ENCODE results near the gene C18orf63. TPM values are rescaled to one million over a fixed set of nuclear protein-coding genes. Genes with fewer than 3 reads are reported as not detected.
"Not testable (repeated sequence)": the region's sequence is repeated elsewhere in the genome, so short reads cannot be mapped to it uniquely, and the experiment has no call there.

Gene C18orf63
- total RNA-seq, 1 experiment from 2014 or later, result not detected

- in situ Hi-C loops (cut with HindIII; ENCODE audit: low pct_unique_long_range_greater_than_20kb, low sequenced_read_pairs), result no loop called here
- no peak for DNase-seq (ENCODE audit: low read depth, low spot score)
Measured at GRCh38 chr18:74303936-74304335, 11.7 kb upstream of the C18orf63 start.

DNA sequence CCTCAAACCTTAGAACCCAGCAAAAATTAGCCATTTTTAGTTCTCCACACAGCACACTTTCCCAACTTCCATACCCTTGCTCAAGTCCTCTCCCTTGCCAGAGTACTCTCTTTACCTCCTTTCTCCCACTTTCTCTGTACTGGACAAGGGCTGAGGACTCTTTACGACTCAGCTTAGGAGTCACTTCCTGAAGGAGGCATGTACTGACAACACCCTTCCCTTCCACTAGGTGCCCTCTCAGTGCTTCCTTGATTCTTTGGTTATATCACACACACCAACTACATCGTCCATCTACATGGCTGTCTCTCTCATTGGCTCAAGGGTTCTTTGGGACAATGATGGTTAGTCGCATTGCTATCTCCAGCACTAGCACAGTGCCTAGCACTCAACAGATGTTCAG, 5.2 kb upstream of the C18orf63 start:
- DNase-seq (ENCODE audit: low read depth, low spot score), result peak; percentile 77
- in situ Hi-C loops (cut with HindIII; ENCODE audit: low pct_unique_long_range_greater_than_20kb, low sequenced_read_pairs), result no loop called here

GRCh38 chr18:74311000-74311399, 4.6 kb upstream of the C18orf63 start:
- DNase-seq (ENCODE audit: low read depth, low spot score), result no peak
- in situ Hi-C loops (cut with HindIII; ENCODE audit: low pct_unique_long_range_greater_than_20kb, low sequenced_read_pairs), result no loop called here

GRCh38 chr18:74314759-74315463, 728 bp upstream of the C18orf63 start:
- DNase-seq (ENCODE audit: low read depth, low spot score), result no peak
- in situ Hi-C loops (cut with HindIII; ENCODE audit: low pct_unique_long_range_greater_than_20kb, low sequenced_read_pairs), result no loop called here

DNA sequence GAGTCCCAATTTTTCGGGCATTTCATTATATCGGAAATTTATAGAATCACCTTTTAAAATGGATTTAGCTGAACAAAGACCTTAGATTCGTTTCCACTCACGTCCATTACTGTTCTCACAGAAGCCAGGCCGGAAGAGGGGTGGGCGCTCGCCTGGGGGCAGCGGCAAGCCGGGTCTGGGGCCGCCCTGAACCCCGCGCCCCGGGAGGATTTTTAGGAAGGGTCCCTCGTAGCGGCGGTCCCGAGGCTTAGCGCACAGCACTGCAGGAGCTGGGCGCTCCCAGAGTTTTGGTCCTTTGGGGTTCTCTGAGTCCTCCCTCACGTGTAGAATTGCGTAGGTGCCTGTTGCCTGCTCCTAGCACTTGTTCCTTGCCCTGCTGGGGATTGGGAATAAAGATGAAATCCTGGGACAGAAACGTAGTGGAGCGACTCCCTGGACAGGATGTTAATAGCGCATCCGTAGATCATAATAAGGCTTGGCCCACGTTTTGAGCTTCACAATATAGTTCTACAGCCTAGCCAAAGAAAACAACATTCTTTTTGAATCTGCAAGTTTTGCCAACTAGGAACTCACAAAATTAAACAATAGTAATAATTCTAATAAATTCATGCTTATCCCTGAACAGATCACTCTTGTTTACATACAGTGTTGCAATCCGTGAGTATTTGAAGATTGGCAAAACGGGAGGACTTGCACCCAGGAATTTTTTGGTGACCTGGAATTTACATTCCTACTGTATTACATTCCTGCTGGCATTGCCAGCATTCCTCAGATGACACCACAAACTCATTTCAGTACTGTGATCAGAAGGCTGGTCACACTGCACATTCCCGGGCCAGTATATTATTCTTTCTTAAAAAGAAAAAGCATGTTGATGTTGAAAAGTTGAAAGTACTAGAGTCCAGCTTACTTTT, 875 bp downstream of the C18orf63 start:
- in situ Hi-C loops (cut with HindIII; ENCODE audit: low pct_unique_long_range_greater_than_20kb, low sequenced_read_pairs), result no loop called here
- DNase-seq (ENCODE audit: low read depth, low spot score), result no peak

DNA sequence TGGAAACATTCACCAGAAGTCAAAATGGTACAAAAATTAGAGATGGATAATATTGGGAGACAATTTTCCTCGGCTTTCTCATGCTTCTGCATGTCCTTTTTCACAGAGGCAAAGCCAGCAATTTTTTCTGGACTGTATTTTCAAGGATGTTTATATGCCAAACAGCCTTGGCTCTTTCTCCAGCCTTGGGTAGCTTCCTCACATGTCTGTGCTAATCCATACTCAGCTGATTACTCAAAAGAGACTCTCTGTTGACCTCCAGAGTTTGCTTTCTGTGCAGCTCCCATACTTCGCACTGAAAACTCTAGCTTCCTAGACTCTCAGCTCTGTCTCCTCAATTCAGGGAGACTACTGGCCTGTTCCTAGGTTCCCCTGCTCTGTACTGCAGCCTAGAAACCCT, 10.6 kb downstream of the C18orf63 start:
- in situ Hi-C loops (cut with HindIII; ENCODE audit: low pct_unique_long_range_greater_than_20kb, low sequenced_read_pairs), result no loop called here
- DNase-seq (ENCODE audit: low read depth, low spot score), result no peak

GRCh38 chr18:74326791-74327190, 11.2 kb downstream of the C18orf63 start:
- in situ Hi-C loops (cut with HindIII; ENCODE audit: low pct_unique_long_range_greater_than_20kb, low sequenced_read_pairs); DNase-seq (ENCODE audit: low read depth, low spot score): not testable (repeated sequence)

DNA sequence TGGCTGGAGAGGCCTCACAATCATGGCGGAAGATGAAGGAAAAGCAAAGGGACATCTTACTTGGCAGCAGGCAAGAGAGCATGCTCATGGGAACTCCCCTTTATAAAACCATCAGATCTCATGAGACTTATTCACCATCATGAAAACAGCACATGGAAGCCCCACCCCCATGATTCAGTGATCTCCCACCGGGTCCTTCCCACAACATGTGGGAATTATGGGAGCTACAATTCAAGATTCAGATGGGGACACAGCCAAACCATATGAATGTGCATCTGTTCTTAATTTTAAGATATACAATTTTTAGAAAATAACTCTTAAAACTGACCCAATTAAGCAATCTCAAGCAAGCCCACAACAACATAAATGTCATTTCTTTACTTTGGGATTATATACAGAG, 12.6 kb downstream of the C18orf63 start:
- no peak for DNase-seq (ENCODE audit: low read depth, low spot score)
- in situ Hi-C loops (cut with HindIII; ENCODE audit: low pct_unique_long_range_greater_than_20kb, low sequenced_read_pairs), result no loop called here

- in situ Hi-C loops (cut with HindIII; ENCODE audit: low pct_unique_long_range_greater_than_20kb, low sequenced_read_pairs), result no loop called here
- DNase-seq (ENCODE audit: low read depth, low spot score), result no peak
Measured at GRCh38 chr18:74329688-74330205, 14.1 kb downstream of the C18orf63 start.

GRCh38 chr18:74331404-74331803, 15.8 kb downstream of the C18orf63 start:
- peak; percentile 75 for DNase-seq (ENCODE audit: low read depth, low spot score)

GRCh38 chr18:74333091-74333490, 17.5 kb downstream of the C18orf63 start:
- DNase-seq (ENCODE audit: low read depth, low spot score), result no peak
- in situ Hi-C loops (cut with HindIII; ENCODE audit: low pct_unique_long_range_greater_than_20kb, low sequenced_read_pairs), result no loop called here

More at GRCh38 chr18:74331404-74331803, 15.8 kb downstream of the C18orf63 start:
- in situ Hi-C loops (cut with HindIII; ENCODE audit: low pct_unique_long_range_greater_than_20kb, low sequenced_read_pairs), result no loop called here

- no peak for DNase-seq (ENCODE audit: low read depth, low spot score)
Measured at GRCh38 chr18:74334242-74334893, 18.7 kb downstream of the C18orf63 start.

GRCh38 chr18:74336656-74337055, 21.0 kb downstream of the C18orf63 start:
- no peak for DNase-seq (ENCODE audit: low read depth, low spot score)
- in situ Hi-C loops (cut with HindIII; ENCODE audit: low pct_unique_long_range_greater_than_20kb, low sequenced_read_pairs), result no loop called here

More at GRCh38 chr18:74334242-74334893, 18.7 kb downstream of the C18orf63 start:
- in situ Hi-C loops (cut with HindIII; ENCODE audit: low pct_unique_long_range_greater_than_20kb, low sequenced_read_pairs), result no loop called here

- in situ Hi-C loops (cut with HindIII; ENCODE audit: low pct_unique_long_range_greater_than_20kb, low sequenced_read_pairs), result no loop called here
Measured at GRCh38 chr18:74337155-74337911, 21.7 kb downstream of the C18orf63 start.

DNA sequence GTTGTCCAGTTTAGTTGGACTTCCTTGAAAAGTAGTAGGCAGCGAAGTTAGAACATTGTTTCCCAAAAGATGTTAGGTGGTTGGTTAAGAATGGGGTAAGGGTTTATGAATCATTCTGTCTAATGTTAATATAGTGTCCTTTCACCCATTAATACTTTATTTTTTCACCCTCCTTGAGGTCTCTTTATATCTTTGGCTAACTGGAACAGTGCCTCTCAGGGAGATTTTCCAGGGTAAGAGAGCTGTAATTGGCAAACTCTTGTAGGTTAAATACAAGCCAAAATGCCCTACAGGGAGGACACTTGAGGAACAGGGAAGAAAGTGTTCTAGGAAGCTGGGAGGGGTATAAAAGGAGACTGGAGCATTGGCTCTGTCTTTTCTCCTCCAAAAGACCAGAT, 22.3 kb downstream of the C18orf63 start:
- in situ Hi-C loops (cut with HindIII; ENCODE audit: low pct_unique_long_range_greater_than_20kb, low sequenced_read_pairs), result no loop called here
- DNase-seq (ENCODE audit: low read depth, low spot score), result no peak

More at GRCh38 chr18:74337155-74337911, 21.7 kb downstream of the C18orf63 start:
- DNase-seq (ENCODE audit: low read depth, low spot score), result no peak

DNA sequence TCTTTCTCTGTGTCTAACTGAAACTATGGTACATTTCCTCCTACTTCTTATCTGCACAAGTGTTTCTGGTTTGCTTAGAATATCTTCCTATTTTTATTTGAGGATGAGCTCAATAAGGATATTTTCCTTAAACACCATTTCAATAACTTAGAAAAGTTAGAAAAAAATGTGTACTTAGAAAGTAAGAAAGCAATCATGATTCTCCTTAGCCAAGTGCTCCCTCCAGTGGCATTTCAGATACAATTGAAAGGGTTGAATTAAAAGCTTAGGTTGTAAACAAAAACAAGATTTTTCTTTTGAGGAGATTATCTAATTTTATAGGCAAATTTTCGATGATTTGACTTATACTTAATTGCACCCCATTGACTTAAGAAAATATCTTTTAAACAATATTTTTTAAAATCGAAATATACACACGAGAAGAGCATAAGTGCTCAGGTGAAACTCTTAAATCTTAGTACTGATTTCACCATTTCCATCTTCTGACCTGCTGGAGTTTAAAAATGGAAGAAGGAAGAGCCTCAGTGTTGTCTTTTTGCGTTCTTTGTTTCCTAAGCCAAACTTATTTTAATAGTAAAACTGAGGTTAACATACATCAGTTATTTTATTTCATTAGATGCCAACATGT, 26.9 kb downstream of the C18orf63 start:
- peak; percentile 64 for DNase-seq (ENCODE audit: low read depth, low spot score)
- in situ Hi-C loops (cut with HindIII; ENCODE audit: low pct_unique_long_range_greater_than_20kb, low sequenced_read_pairs), result no loop called here

DNA sequence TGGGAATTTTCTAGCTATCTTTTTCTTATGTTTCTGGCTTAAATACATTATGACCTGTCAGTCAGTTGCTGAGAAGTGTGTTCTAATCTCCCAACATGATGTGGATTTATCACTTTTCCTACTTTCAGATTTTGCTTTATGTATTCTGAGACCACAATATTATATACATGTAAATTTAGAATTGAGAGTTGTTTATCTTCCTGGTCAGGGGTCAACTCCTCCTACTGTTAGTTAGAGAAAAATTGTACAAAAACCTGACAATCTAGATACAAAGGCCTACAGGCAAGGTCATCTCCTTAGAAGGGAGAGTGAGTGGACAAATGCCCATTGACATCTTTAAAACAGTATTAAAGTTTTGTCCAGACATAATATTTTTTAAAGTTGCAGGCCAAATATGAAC, 30.6 kb downstream of the C18orf63 start:
- DNase-seq (ENCODE audit: low read depth, low spot score), result no peak
- in situ Hi-C loops (cut with HindIII; ENCODE audit: low pct_unique_long_range_greater_than_20kb, low sequenced_read_pairs), result no loop called here
